HepG2 (cell line): ENCODE data around the gene LNX2. TPM values are rescaled to one million over a fixed set of nuclear protein-coding genes. Genes with fewer than 3 reads are reported as not detected.
A peak's percentile ranks its signal among the peaks of the same experiment; 100 is the strongest.

ENCODE experiments used
- ELF4 ChIP-seq: sonication (generic); formaldehyde crosslinking; IDR thresholded peaks from 2 replicates; pipeline ENCODE4 v1.5.0; 2020; ENCODE audit warnings: missing genetic modification reagents, mild to moderate bottlenecking, moderate library complexity, borderline replicate concordance
- FOSL1 ChIP-seq: sonication (generic); formaldehyde crosslinking; IDR thresholded peaks from 2 replicates; pipeline ENCODE4 v1.9.0; 2021; ENCODE audit warnings: missing genetic modification reagents, borderline replicate concordance
- HOXA3 ChIP-seq: sonication (generic); formaldehyde crosslinking; IDR thresholded peaks from 2 replicates; pipeline ENCODE4 v1.5.0; 2020; ENCODE audit warnings: missing genetic modification reagents
- MNT ChIP-seq: fragments of 450-650 bp; IDR thresholded peaks from 2 replicates; pipeline ENCODE4 v1.6.1; 2016
- MTA1 ChIP-seq: sonication (generic); formaldehyde crosslinking; IDR thresholded peaks from 2 replicates; pipeline ENCODE4 v1.4.0; 2020; ENCODE audit warnings: missing genetic modification reagents, mild to moderate bottlenecking, borderline replicate concordance
- NFATC3 ChIP-seq: sonication (generic); formaldehyde crosslinking; IDR thresholded peaks from 2 replicates; pipeline ENCODE4 v1.5.1; 2020; ENCODE audit warnings: mild to moderate bottlenecking, missing genetic modification reagents
- RAD21 ChIP-seq: fragments of 450-650 bp; formaldehyde crosslinking; IDR thresholded peaks from 2 replicates; pipeline ENCODE4 v1.5.0; 2020; ENCODE audit warnings: mild to moderate bottlenecking
- SMAD3 ChIP-seq: sonication (generic); formaldehyde crosslinking; IDR thresholded peaks from 2 replicates; pipeline ENCODE4 v1.4.0; 2020; ENCODE audit warnings: missing genetic modification reagents
- SRSF1 ChIP-seq: fragments of 200-400 bp; formaldehyde crosslinking; optimal IDR thresholded peaks from 2 replicates; pipeline ENCODE3; 2017; ENCODE audit warnings: mild to moderate bottlenecking, low read depth, low read length, moderate library complexity
- TAF1 ChIP-seq: sonication (generic); formaldehyde crosslinking; IDR thresholded peaks from 2 replicates; pipeline ENCODE4 v1.4.0; 2020; ENCODE audit warnings: missing genetic modification reagents
- TRIM24 ChIP-seq: sonication (generic); formaldehyde crosslinking; IDR thresholded peaks from 2 replicates; pipeline ENCODE4 v1.8.0; 2022; ENCODE audit warnings: mild to moderate bottlenecking, missing genetic modification reagents
- U2AF1 ChIP-seq: fragments of 200-400 bp; formaldehyde crosslinking; optimal IDR thresholded peaks from 2 replicates; pipeline ENCODE3; 2017; ENCODE audit warnings: mild to moderate bottlenecking, low read depth, low read length
- YEATS4 ChIP-seq: sonication (generic); formaldehyde crosslinking; IDR thresholded peaks from 2 replicates; pipeline ENCODE4 v1.4.0; 2020; ENCODE audit warnings: missing genetic modification reagents, borderline replicate concordance
- ZNF138 ChIP-seq: sonication (generic); formaldehyde crosslinking; IDR thresholded peaks from 2 replicates; pipeline ENCODE4 v1.5.0; 2020; ENCODE audit warnings: mild to moderate bottlenecking, low read depth, missing genetic modification reagents
- ZNF280B ChIP-seq: sonication (generic); formaldehyde crosslinking; IDR thresholded peaks from 2 replicates; pipeline ENCODE4 v1.5.0; 2020; ENCODE audit warnings: missing genetic modification reagents, mild to moderate bottlenecking, borderline replicate concordance
- ZNF367 ChIP-seq: sonication (generic); formaldehyde crosslinking; IDR thresholded peaks from 2 replicates; pipeline ENCODE4 v1.4.0; 2020; ENCODE audit warnings: missing genetic modification reagents, borderline replicate concordance
- ZNF616 ChIP-seq: sonication (generic); formaldehyde crosslinking; IDR thresholded peaks from 2 replicates; pipeline ENCODE4 v1.5.0; 2020; ENCODE audit warnings: low read depth, mild to moderate bottlenecking, missing genetic modification reagents
- ZNF740 ChIP-seq: sonication (generic); formaldehyde crosslinking; IDR thresholded peaks from 2 replicates; pipeline ENCODE4 v1.4.0; 2020; ENCODE audit warnings: missing genetic modification reagents
- polyA plus RNA-seq, 8 experiments: library from polyadenylated mRNA; depleted of rRNA in 3 of 8; stranded (reverse) in 7 of 8; unstranded in 1 of 8; fragments of >200 nt; fragmentation: Illumina TruSeq in 4 of 8; extraction: Trizol in 4 of 8; gene quantifications; 2 replicates each; pipeline versions ENCODE4 v1.2.1 to v1.2.3, GENCODE V29; 2011 to 2016; ENCODE audit warnings: low read depth in 4 of 8, missing spikeins in 1 of 8, mixed read lengths in 1 of 8; ENCODE audit not compliant: insufficient read depth in 1 of 8
- total RNA-seq, 5 experiments: library from RNA; depleted of rRNA; stranded (reverse); fragments of >200 nt; fragmentation: Illumina TruSeq; extraction: Trizol; gene quantifications; 2 replicates each; pipeline ENCODE4 v1.2.3, GENCODE V29; 2016; ENCODE audit warnings: low read depth in 1 of 5
- TF ChIP-seq, protein P1 (sequence below): sonication (generic); formaldehyde crosslinking; IDR thresholded peaks from 2 replicates; pipeline ENCODE4 v1.8.0; 2022; ENCODE audit warnings: mild to moderate bottlenecking, missing genetic modification reagents
- TF ChIP-seq, protein P2 (sequence below): sonication (generic); formaldehyde crosslinking; IDR thresholded peaks from 2 replicates; pipeline ENCODE4 v1.5.0; 2020; ENCODE audit warnings: mild to moderate bottlenecking, missing genetic modification reagents, moderate library complexity
- TF ChIP-seq, protein P3 (sequence below): sonication (generic); formaldehyde crosslinking; IDR thresholded peaks from 2 replicates; pipeline ENCODE4 v1.8.0; 2022; ENCODE audit warnings: low read depth, missing genetic modification reagents

The LNX2 gene
- total and polyA plus RNA-seq, 2 of the 13 experiments (the other 11 are each of a cell fraction or from before 2014, with no cell fraction given), result 9.2 to 9.7 TPM

DNA sequence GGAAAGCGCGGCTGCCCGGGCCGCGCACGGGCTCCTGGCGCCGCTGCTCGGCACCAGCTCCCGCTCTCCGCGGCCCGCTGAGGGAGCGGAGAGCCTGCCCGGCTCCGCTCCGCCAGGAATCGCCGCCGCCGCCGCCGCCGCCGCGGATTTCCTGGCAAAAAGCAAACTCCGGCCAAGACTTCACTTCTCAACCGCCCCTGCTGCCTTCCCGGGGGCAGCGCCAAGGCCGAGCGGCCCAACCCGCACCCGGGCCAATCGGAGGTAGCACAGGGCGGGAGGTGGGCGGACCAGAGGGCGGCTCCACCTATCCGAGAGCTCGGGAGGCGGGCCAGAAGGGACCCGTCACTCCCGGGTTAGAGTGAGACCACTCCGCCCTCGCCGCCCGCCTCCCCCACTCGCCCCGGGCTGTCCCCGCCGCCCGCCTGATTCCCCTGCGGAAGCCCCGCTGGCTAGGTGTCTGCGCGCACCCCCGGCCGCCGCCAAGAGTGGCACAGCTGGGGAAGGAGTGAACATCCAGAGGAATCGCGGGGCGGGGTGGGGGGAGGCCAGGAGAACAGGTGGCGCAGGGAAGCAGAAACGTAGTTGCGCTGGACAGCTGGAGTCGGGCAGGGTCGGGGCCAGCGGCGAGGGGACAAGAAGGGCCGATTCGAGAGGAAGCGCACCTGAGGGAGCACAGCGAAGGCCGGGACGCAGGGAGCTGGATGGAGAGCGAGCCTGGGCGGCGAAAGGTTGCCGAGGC lies at the start of gene LNX2 (continued):
- TF ChIP-seq ZNF367 (peak; percentile 24; the same call in 1 of the 2 replicates), MNT (no peak), RAD21 (CRISPR knock-in tag) (0 out of 2 replicates have a peak, but pooled peaks have one; percentile 64), FOSL1 (CRISPR knock-in tag) (no peak), ZNF616 (CRISPR knock-in tag) (no peak), ZNF740 (CRISPR knock-in tag) (no peak; the same call in 1 of the 2 replicates), ELF4 (CRISPR knock-in tag) (no peak), ZNF138 (CRISPR knock-in tag) (no peak), TAF1 (CRISPR knock-in tag) (peak; percentile 73), YEATS4 (no peak), ZNF280B (CRISPR knock-in tag) (no peak), U2AF1 (no peak), SRSF1 (peak; percentile 38), TRIM24 (CRISPR knock-in tag) (no peak), NFATC3 (no peak), HOXA3 (no peak; the same call in 1 of the 2 replicates), SMAD3 (CRISPR knock-in tag) (no peak), MTA1 (no peak)
- TF ChIP-seq, protein P1, sequence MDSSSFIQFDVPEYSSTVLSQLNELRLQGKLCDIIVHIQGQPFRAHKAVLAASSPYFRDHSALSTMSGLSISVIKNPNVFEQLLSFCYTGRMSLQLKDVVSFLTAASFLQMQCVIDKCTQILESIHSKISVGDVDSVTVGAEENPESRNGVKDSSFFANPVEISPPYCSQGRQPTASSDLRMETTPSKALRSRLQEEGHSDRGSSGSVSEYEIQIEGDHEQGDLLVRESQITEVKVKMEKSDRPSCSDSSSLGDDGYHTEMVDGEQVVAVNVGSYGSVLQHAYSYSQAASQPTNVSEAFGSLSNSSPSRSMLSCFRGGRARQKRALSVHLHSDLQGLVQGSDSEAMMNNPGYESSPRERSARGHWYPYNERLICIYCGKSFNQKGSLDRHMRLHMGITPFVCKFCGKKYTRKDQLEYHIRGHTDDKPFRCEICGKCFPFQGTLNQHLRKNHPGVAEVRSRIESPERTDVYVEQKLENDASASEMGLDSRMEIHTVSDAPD, result no peak
- TF ChIP-seq, protein P2, sequence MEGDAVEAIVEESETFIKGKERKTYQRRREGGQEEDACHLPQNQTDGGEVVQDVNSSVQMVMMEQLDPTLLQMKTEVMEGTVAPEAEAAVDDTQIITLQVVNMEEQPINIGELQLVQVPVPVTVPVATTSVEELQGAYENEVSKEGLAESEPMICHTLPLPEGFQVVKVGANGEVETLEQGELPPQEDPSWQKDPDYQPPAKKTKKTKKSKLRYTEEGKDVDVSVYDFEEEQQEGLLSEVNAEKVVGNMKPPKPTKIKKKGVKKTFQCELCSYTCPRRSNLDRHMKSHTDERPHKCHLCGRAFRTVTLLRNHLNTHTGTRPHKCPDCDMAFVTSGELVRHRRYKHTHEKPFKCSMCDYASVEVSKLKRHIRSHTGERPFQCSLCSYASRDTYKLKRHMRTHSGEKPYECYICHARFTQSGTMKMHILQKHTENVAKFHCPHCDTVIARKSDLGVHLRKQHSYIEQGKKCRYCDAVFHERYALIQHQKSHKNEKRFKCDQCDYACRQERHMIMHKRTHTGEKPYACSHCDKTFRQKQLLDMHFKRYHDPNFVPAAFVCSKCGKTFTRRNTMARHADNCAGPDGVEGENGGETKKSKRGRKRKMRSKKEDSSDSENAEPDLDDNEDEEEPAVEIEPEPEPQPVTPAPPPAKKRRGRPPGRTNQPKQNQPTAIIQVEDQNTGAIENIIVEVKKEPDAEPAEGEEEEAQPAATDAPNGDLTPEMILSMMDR (CRISPR knock-in tag), result peak; percentile 10; the same call in 1 of the 2 replicates
- TF ChIP-seq, protein P3, sequence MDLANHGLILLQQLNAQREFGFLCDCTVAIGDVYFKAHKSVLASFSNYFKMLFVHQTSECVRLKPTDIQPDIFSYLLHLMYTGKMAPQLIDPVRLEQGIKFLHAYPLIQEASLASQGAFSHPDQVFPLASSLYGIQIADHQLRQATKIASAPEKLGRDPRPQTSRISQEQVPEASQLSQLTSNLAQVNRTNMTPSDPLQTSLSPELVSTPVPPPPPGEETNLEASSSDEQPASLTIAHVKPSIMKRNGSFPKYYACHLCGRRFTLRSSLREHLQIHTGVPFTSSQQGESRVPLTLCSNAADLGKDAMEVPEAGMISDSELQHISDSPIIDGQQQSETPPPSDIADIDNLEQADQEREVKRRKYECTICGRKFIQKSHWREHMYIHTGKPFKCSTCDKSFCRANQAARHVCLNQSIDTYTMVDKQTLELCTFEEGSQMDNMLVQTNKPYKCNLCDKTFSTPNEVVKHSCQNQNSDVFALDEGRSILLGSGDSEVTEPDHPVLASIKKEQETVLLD (CRISPR knock-in tag), result peak; percentile 50; the same call in 1 of the 2 replicates
